ENCODE data around the gene UBL4B.

GRCh38 chr1:110133436-110133835, 21.2 kb downstream of the UBL4B start:
- TF ChIP-seq POLR2AphosphoS5 (IDR thresholded peaks at IDR 0.05) (no peak), CTCF (IDR thresholded peaks at IDR 0.05 in 8 of 11, conservative IDR thresholded peaks at IDR 0.05 in 3 of 11) (no peak)

All from spleen (tissue), 7 donors.